ENCODE data around the gene MAML2.

The MAML2 gene

DNA sequence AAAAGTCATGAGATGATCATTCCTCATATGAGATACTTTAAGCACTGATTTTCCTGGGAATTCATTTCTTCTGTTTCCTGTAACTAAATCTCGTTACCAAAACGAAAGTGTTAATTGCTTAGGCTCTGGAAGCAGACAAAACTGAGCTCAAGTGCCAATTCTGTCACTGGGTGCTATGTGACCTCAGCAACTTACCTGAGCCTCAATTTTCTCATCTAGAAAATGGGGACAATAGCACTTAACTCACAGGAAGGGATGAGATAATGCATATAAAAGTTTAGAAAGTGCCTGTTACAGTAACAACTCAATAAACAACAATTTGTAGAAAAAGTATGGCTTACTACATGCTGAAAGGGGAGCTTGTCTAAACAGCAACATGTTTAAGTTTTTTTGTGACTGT lies 248.8 kb downstream of the MAML2 start:
- DNase-seq (ENCODE audit: low spot score): no peak
- TF ChIP-seq, protein P1, sequence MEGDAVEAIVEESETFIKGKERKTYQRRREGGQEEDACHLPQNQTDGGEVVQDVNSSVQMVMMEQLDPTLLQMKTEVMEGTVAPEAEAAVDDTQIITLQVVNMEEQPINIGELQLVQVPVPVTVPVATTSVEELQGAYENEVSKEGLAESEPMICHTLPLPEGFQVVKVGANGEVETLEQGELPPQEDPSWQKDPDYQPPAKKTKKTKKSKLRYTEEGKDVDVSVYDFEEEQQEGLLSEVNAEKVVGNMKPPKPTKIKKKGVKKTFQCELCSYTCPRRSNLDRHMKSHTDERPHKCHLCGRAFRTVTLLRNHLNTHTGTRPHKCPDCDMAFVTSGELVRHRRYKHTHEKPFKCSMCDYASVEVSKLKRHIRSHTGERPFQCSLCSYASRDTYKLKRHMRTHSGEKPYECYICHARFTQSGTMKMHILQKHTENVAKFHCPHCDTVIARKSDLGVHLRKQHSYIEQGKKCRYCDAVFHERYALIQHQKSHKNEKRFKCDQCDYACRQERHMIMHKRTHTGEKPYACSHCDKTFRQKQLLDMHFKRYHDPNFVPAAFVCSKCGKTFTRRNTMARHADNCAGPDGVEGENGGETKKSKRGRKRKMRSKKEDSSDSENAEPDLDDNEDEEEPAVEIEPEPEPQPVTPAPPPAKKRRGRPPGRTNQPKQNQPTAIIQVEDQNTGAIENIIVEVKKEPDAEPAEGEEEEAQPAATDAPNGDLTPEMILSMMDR (IDR thresholded peaks at IDR 0.05; ENCODE audit: extremely low read depth, insufficient read depth, missing control alignments): no peak
- in situ Hi-C loops (cut with MboI; ENCODE audit: low pct_unique_long_range_greater_than_20kb, low sequenced_read_pairs, unreplicated experiment): loop anchor here (25.0 kb wide), 1 partner anchor 93 kb away; no protein-coding TSS in a partner anchor

DNA sequence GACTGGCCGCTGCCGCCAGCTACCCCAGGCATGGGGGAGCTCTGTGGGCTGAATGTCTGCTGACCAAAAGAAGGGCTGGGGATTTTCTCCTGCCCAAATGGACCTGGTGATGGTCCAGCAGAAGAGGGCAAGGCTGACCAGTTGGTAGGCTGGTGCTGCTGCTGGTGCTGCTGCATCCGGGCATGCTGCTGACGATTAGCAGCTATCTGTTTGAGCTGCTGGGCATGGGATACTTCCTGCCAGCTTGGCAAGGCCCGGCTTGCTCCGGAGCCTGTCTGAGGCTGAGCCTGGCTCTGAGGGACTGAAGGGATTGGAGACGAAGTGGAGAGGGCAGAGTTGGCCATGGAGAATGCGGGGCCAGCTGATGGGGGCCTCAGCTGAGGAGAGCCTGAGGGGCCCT lies 250.5 kb downstream of the MAML2 start:
- DNase-seq (ENCODE audit: low spot score): no peak
- in situ Hi-C loops (cut with MboI; ENCODE audit: low pct_unique_long_range_greater_than_20kb, low sequenced_read_pairs, unreplicated experiment): loop anchor here (25.0 kb wide), 1 partner anchor 95 kb away; no protein-coding TSS in a partner anchor

DNA sequence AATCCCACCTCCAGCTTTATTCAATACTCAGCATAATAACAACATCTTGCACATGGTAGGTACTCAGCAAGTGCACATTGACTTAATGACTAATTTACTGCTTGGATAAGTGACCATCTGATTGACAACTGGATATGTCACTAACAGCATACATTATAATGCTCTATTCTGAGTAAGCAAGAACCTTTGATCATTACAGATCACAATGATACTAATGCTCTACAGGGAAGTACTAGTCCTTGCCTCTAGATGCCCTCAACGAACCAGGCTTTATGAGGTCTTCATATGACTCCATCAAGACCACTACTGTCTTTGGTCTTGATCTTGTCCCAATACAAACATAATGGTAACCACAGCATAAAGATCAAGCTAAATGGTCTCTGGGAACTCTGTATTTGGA lies 251.5 kb downstream of the MAML2 start:
- DNase-seq (ENCODE audit: low spot score): no peak
- TF ChIP-seq, protein P1 (IDR thresholded peaks at IDR 0.05; ENCODE audit: extremely low read depth, insufficient read depth, missing control alignments): peak; percentile 37
- in situ Hi-C loops (cut with MboI; ENCODE audit: low pct_unique_long_range_greater_than_20kb, low sequenced_read_pairs, unreplicated experiment): loop anchor here (25.0 kb wide), 1 partner anchor 96 kb away; no protein-coding TSS in a partner anchor

More for the DNA sequence above, 250.5 kb downstream of the MAML2 start:
- TF ChIP-seq, protein P1 (IDR thresholded peaks at IDR 0.05; ENCODE audit: extremely low read depth, insufficient read depth, missing control alignments): no peak

DNA sequence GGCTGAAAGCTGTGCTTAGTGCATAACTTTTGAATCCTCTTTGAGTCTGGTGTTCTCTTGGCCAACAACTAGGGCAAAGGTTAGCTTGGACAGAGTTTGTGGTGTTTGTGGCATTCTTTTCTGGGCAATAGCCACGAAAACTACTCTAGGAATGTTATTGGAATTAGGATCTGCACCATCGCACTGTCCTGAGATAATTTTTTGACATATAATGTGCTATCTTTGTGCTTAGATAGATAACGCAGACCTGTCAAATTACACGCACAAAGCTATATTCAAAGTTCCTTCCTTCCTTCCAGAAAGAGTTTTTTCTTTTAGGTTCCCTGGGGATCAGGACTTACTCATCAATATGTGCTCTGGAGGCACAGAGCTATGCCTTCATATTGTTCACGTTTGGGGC lies 252.3 kb downstream of the MAML2 start:
- no peak for DNase-seq (ENCODE audit: low spot score)

DNA sequence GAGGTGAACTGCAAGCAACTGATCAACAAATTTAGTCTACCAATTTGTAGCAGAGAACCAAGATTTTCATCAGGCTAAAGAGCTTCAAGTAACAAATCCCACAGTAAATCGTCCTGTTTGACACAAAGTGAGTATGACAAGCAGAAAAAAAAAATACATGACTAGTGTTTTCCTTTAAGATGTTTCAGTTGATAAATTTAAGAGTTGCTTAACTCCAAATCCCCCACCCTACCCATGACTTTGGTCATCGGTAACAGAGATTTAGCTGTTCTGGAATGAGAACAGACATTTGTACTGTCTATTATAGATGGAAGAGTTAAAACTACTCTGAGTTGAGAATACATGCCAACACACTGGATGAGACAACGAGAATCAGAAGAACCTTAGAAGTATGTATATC lies 254.1 kb downstream of the MAML2 start:
- TF ChIP-seq, protein P1 (IDR thresholded peaks at IDR 0.05; ENCODE audit: extremely low read depth, insufficient read depth, missing control alignments): no peak
- no peak for DNase-seq (ENCODE audit: low spot score)
- in situ Hi-C loops (cut with MboI; ENCODE audit: low pct_unique_long_range_greater_than_20kb, low sequenced_read_pairs, unreplicated experiment): loop anchor here (25.0 kb wide), 1 partner anchor 98 kb away; no protein-coding TSS in a partner anchor

More for the DNA sequence above, 252.3 kb downstream of the MAML2 start:
- in situ Hi-C loops (cut with MboI; ENCODE audit: low pct_unique_long_range_greater_than_20kb, low sequenced_read_pairs, unreplicated experiment): loop anchor here (25.0 kb wide), 1 partner anchor 97 kb away; no protein-coding TSS in a partner anchor
- TF ChIP-seq, protein P1 (IDR thresholded peaks at IDR 0.05; ENCODE audit: extremely low read depth, insufficient read depth, missing control alignments): no peak

DNA sequence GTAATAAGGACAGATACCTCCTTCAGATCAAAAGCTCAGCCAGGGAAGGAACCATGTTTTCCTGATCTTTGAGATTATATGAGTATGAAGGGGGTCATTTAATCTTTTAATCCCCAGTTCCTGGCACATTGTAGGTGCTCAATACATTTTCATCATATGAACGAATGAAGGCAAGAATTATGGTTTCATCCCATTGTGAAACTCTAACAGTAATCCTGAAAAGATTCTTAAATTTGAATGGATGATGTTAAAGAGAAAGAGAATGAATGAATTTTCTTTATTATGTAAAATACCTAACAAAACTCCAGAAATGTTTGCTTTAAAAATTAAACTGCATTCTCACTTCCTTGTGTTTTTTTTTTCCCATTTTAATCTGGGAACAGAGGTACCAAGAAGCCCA lies 256.9 kb downstream of the MAML2 start:
- TF ChIP-seq, protein P1 (IDR thresholded peaks at IDR 0.05; ENCODE audit: extremely low read depth, insufficient read depth, missing control alignments): no peak
- in situ Hi-C loops (cut with MboI; ENCODE audit: low pct_unique_long_range_greater_than_20kb, low sequenced_read_pairs, unreplicated experiment): loop anchor here (25.0 kb wide), 1 partner anchor 101 kb away; no protein-coding TSS in a partner anchor
- DNase-seq (ENCODE audit: low spot score): no peak

All from GM13977 (cell line).